Mucosa of rectum (tissue), 2 donors: ENCODE measurements around the gene CALCOCO1.
A peak's percentile ranks its signal among the peaks of the same experiment; 100 is the strongest.

Source experiments
- H3K27ac ChIP-seq, 2 donors: one replicate each; pipeline ENCODE4 v1.7.0; 2013; ENCODE audit warnings: inconsistent platforms in 2 of 2, low read depth in 2 of 2, low read length in 2 of 2
- H3K27me3 ChIP-seq, 2 donors: one replicate each; pipeline ENCODE4 v1.7.0; 2013; ENCODE audit warnings: low read length in 2 of 2; ENCODE audit not compliant: control insufficient read depth in 2 of 2, insufficient read depth in 2 of 2
- H3K36me3 ChIP-seq, 2 donors: one replicate each; pipeline ENCODE4 v1.7.0; 2013; ENCODE audit warnings: low read length in 2 of 2; ENCODE audit not compliant: control insufficient read depth in 2 of 2, insufficient read depth in 2 of 2
- H3K4me1 ChIP-seq, 2 donors: one replicate each; pipeline ENCODE4 v1.7.0; 2013; ENCODE audit warnings: low read length in 2 of 2, mild to moderate bottlenecking in 1 of 2; ENCODE audit not compliant: control insufficient read depth in 2 of 2, insufficient read depth in 2 of 2
- H3K4me3 ChIP-seq, 2 donors: one replicate each; pipeline ENCODE4 v1.7.0; 2013; ENCODE audit warnings: low read length in 2 of 2
- H3K9ac ChIP-seq, 2 donors: one replicate each; pipeline ENCODE4 v1.7.0; 2013; ENCODE audit warnings: low read length in 2 of 2, low read depth in 1 of 2, mild to moderate bottlenecking in 1 of 2
- H3K9me3 ChIP-seq, 2 donors: one replicate each; pipeline ENCODE4 v1.7.0; 2013; ENCODE audit warnings: low read length in 2 of 2; ENCODE audit not compliant: control insufficient read depth in 2 of 2
- donor health status: healthy.
- donor health status: Normal muscosa, but diverticular disease.

CALCOCO1 gene

GRCh38 chr12:53674977-53675700 lies 52.1 kb downstream of the CALCOCO1 start:
- peaks cover 0 to 7% of the 10 kb centered on the region in 2 donors for H3K27me3 ChIP-seq
- H3K4me3 ChIP-seq: peak overlapping the region; percentile 96 to 100
- peaks cover 16 to 18% of the 10 kb centered on the region in 2 donors for H3K36me3 ChIP-seq
- peak overlapping the region; percentile 91 for H3K9ac ChIP-seq
- no peaks in the 10 kb centered on the region for H3K9me3 ChIP-seq
- H3K27ac ChIP-seq: peak overlapping the region; percentile 92
- peaks cover 16 to 20% of the 10 kb centered on the region in 2 donors for H3K4me1 ChIP-seq

DNA sequence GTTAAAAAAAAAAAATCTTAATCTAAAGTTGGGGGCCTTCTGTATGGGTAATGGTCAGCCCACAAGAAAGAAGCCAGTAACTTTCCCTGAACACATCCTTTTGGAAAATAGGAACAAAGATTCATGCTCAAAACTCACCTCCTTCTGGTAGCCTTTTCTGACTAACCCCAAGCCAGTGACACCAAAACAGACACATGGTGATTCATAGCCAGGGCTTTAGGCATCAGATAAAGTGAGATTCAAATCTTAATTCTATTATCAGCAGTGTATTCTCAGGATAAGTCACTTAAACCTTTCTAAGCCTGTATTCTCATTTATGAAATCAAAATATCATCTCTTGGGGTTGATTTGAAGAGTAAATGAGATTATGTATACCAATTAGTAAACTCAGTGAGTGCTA lies 56.3 kb downstream of the CALCOCO1 start:
- H3K9me3 ChIP-seq: no peaks in the 10 kb centered on the region
- no peaks in the 10 kb centered on the region for H3K27me3 ChIP-seq
- H3K9ac ChIP-seq: no peak overlapping the region
- H3K4me1 ChIP-seq: peaks cover 8 to 9% of the 10 kb centered on the region in 2 donors
- H3K27ac ChIP-seq: no peak overlapping the region
- H3K36me3 ChIP-seq: peaks cover 32 to 51% of the 10 kb centered on the region in 2 donors
- H3K4me3 ChIP-seq: no peak overlapping the region

- no peaks in the 10 kb centered on the region for H3K9me3 ChIP-seq
- H3K4me3 ChIP-seq: no peak overlapping the region
- H3K27ac ChIP-seq: no peak overlapping the region
- peaks cover 5 to 9% of the 10 kb centered on the region in 2 donors for H3K4me1 ChIP-seq
- no peak overlapping the region for H3K9ac ChIP-seq
- H3K36me3 ChIP-seq: peaks cover 36 to 57% of the 10 kb centered on the region in 2 donors
- H3K27me3 ChIP-seq: no peaks in the 10 kb centered on the region
These were observed 56.9 kb downstream of the CALCOCO1 start for GRCh38 chr12:53670308-53670707.

- no peak overlapping the region for H3K27ac ChIP-seq
- peaks cover 43 to 68% of the 10 kb centered on the region in 2 donors for H3K36me3 ChIP-seq
- H3K4me3 ChIP-seq: no peak overlapping the region
- no peaks in the 10 kb centered on the region for H3K27me3 ChIP-seq
- no peak overlapping the region for H3K9ac ChIP-seq
- H3K9me3 ChIP-seq: no peaks in the 10 kb centered on the region
- H3K4me1 ChIP-seq: no peaks in the 10 kb centered on the region
These were observed 60.2 kb downstream of the CALCOCO1 start for GRCh38 chr12:53667080-53667479.

GRCh38 chr12:53664936-53665335 lies 62.3 kb downstream of the CALCOCO1 start:
- Histone ChIP-seq H3K9me3 (no peaks in the 10 kb centered on the region), H3K36me3 (peaks cover 32 to 54% of the 10 kb centered on the region in 2 donors), H3K4me3 (no peak overlapping the region), H3K27ac (no peak overlapping the region), H3K9ac (no peak overlapping the region), H3K4me1 (peaks cover 3 to 5% of the 10 kb centered on the region in 2 donors), H3K27me3 (no peaks in the 10 kb centered on the region)

DNA sequence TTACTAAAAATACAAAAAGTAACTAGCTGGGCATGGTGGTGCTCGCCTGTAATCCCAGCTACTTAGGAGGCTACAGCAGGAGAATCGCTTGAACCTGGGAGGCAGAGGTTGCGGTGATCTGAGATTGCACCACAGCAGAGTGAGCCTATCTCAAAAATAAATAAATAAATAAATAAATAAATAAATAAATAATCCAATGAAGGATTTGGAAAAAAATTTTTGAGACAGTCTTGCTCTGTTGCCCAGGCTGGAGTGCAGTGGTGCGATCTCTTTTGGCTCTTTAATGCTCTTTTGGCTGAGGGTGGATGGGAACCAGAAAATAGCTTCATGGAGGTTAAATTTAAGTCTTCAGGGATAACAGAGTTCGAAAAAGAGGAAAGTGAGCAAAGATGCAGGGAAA lies 63.1 kb downstream of the CALCOCO1 start:
- Histone ChIP-seq H3K27me3 (no peaks in the 10 kb centered on the region), H3K4me3 (no peak overlapping the region), H3K9me3 (no peaks in the 10 kb centered on the region), H3K27ac (no peak overlapping the region), H3K36me3 (peaks cover 25 to 46% of the 10 kb centered on the region in 2 donors), H3K9ac (no peak overlapping the region), H3K4me1 (peaks cover 10 to 11% of the 10 kb centered on the region in 2 donors)

- Histone ChIP-seq H3K4me1 (peaks cover 16 to 24% of the 10 kb centered on the region in 2 donors), H3K9ac (peak overlapping the region in 1 of 2 donors; percentile 16), H3K36me3 (peaks cover 12 to 14% of the 10 kb centered on the region in 2 donors), H3K27ac (peak overlapping the region; percentile 79 to 85), H3K9me3 (no peaks in the 10 kb centered on the region), H3K4me3 (peak overlapping the region; percentile 10 to 17), H3K27me3 (no peaks in the 10 kb centered on the region)
These were observed 67.2 kb downstream of the CALCOCO1 start for GRCh38 chr12:53660041-53660440.

GRCh38 chr12:53659571-53659981 lies 67.7 kb downstream of the CALCOCO1 start:
- Histone ChIP-seq H3K36me3 (peaks cover 7 to 10% of the 10 kb centered on the region in 2 donors), H3K4me3 (peak overlapping the region; percentile 10 to 17), H3K4me1 (peaks cover 16 to 24% of the 10 kb centered on the region in 2 donors), H3K9me3 (no peaks in the 10 kb centered on the region), H3K9ac (peak overlapping the region in 1 of 2 donors; percentile 16), H3K27ac (peak overlapping the region; percentile 79 to 85), H3K27me3 (no peaks in the 10 kb centered on the region)

- Histone ChIP-seq H3K4me1 (peaks cover 16 to 24% of the 10 kb centered on the region in 2 donors), H3K4me3 (peak overlapping the region; percentile 10 to 17), H3K9me3 (no peaks in the 10 kb centered on the region), H3K36me3 (peaks cover 6% of the 10 kb centered on the region in 2 donors), H3K9ac (peak overlapping the region; percentile 16 to 42), H3K27me3 (no peaks in the 10 kb centered on the region), H3K27ac (peak overlapping the region; percentile 79 to 85)
These were observed 68.2 kb downstream of the CALCOCO1 start for GRCh38 chr12:53659011-53659551.
